ENCODE measurements around the gene SPAG7. TPM values are rescaled to one million over a fixed set of nuclear protein-coding genes. Genes with fewer than 3 reads are reported as not detected.
A peak's percentile ranks its signal among the peaks of the same experiment; 100 is the strongest.

SPAG7 gene
- total and polyA plus RNA-seq, 8 donors = 47.2 to 78.6 (median 74.2) TPM

- peaks cover 17 to 42% of the 10 kb centered on the region in 2 donors for H3K4me1 ChIP-seq
- H3K36me3 ChIP-seq = peaks cover 0 to 26% of the 10 kb centered on the region in 2 donors
- peak within 1 kb of the TSS; percentile 94 to 98 for H3K4me3 ChIP-seq
- H3K9me3 ChIP-seq = no peaks in the 10 kb centered on the region
- H3K27me3 ChIP-seq = no peaks in the 10 kb centered on the region
- peak; percentile 69 to 72 for TF ChIP-seq CTCF (IDR thresholded peaks at IDR 0.05)
- peak; percentile 94 for ATAC-seq
- intact Hi-C loops (cut with DNase I) = loop anchor here in 1 of 2 donors (10.0 kb wide), 1 partner anchor 78 kb away; no protein-coding TSS in a partner anchor
- peak; percentile 82 to 99 (median 88) for DNase-seq
- peak within 1 kb of the TSS; percentile 94 for H3K27ac ChIP-seq
Observed at GRCh38 chr17:4986951-4987766, 19.5 kb upstream of the SPAG7 start, which contains the start of gene CAMTA2. TSS of gene CAMTA2 (minus strand) at chr17:4987675. CDS start at chr17:4986222, 1,453 bp downstream.

- Histone ChIP-seq H3K27me3 (no peaks in the 10 kb centered on the region), H3K27ac (peak overlapping the region; percentile 94), H3K4me3 (peak overlapping the region; percentile 94 to 98), H3K9me3 (no peaks in the 10 kb centered on the region), H3K4me1 (peaks cover 17 to 49% of the 10 kb centered on the region in 2 donors), H3K36me3 (peaks cover 0 to 33% of the 10 kb centered on the region in 2 donors)
- no peak for TF ChIP-seq CTCF (IDR thresholded peaks at IDR 0.05)
- DNase-seq (no peak), ATAC-seq (peak; percentile 5)
- intact Hi-C loops (cut with DNase I) = loop anchor here in 1 of 2 donors (10.0 kb wide), 1 partner anchor 78 kb away; no protein-coding TSS in a partner anchor
Observed at GRCh38 chr17:4986403-4986802, 18.8 kb upstream of the SPAG7 start.

- TF ChIP-seq CTCF (IDR thresholded peaks at IDR 0.05) = no peak
- Histone ChIP-seq H3K36me3 (peaks cover 0 to 73% of the 10 kb centered on the region in 2 donors), H3K4me1 (peaks cover 12 to 69% of the 10 kb centered on the region in 2 donors), H3K27ac (peak overlapping the region in 1 of 2 donors; percentile 37), H3K27me3 (no peaks in the 10 kb centered on the region), H3K4me3 (no peak overlapping the region), H3K9me3 (no peaks in the 10 kb centered on the region)
- ATAC-seq = no peak
- DNase-seq = no peak
- intact Hi-C loops (cut with DNase I) = loop anchor here in 1 of 2 donors (10.0 kb wide), 1 partner anchor 82 kb away; no protein-coding TSS in a partner anchor
Observed at GRCh38 chr17:4982305-4982704, 14.7 kb upstream of the SPAG7 start.

- intact Hi-C loops (cut with DNase I) = loop anchor here in 1 of 2 donors (10.0 kb wide), 1 partner anchor 84 kb away; no protein-coding TSS in a partner anchor
- TF ChIP-seq CTCF (IDR thresholded peaks at IDR 0.05) = peak; percentile 71 to 78
- Histone ChIP-seq H3K4me1 (peaks cover 0 to 56% of the 10 kb centered on the region in 2 donors), H3K27me3 (no peaks in the 10 kb centered on the region), H3K9me3 (no peaks in the 10 kb centered on the region), H3K27ac (peak overlapping the region in 1 of 2 donors; percentile 86), H3K4me3 (no peak overlapping the region), H3K36me3 (peaks cover 0 to 89% of the 10 kb centered on the region in 2 donors)
- peak in 1 of 4 donors; percentile 76 for DNase-seq
- peak; percentile 79 for ATAC-seq
Observed at GRCh38 chr17:4980644-4981216, 13.1 kb upstream of the SPAG7 start.

Measured in left lung (tissue), 10 donors.